Smooth muscle cell (in vitro differentiated cells): ENCODE data around the gene CDC14B. TPM values are rescaled to one million over a fixed set of nuclear protein-coding genes. Genes with fewer than 3 reads are reported as not detected.

Source experiments
- DNase-seq: peaks from one replicate; lab custom pipeline; 2025; ENCODE audit not compliant: unreplicated experiment; lab: John Stamatoyannopoulos, UW
- H2AFZ ChIP-seq: fragments of 200-600 bp; sonication (generic); 2 replicates; pipeline ENCODE4 v1.6.0; 2016; ENCODE audit warnings: antibody characterized with exemption, low read depth, mild to moderate bottlenecking
- H3F3A ChIP-seq: fragments of 200-600 bp; sonication (generic); 2 replicates; pipeline ENCODE4 v1.6.0; 2017; ENCODE audit warnings: antibody characterized with exemption, low read depth
- H3K27ac ChIP-seq: fragments of 200-600 bp; sonication (generic); 2 replicates; pipeline ENCODE4 v1.5.1; 2016; ENCODE audit warnings: low read depth, mild to moderate bottlenecking
- H3K27me3 ChIP-seq: fragments of 200-600 bp; sonication (generic); 2 replicates; pipeline ENCODE4 v1.6.1; 2016; ENCODE audit warnings: low read depth, mild to moderate bottlenecking
- H3K36me3 ChIP-seq: fragments of 200-600 bp; sonication (generic); 2 replicates; pipeline ENCODE4 v1.5.1; 2016; ENCODE audit warnings: low read depth
- H3K4me1 ChIP-seq: fragments of 200-600 bp; sonication (generic); 2 replicates; pipeline ENCODE4 v1.5.1; 2016; ENCODE audit warnings: low read depth
- H3K4me2 ChIP-seq: fragments of 200-600 bp; sonication (generic); 2 replicates; pipeline ENCODE4 v1.6.0; 2016; ENCODE audit warnings: mild to moderate bottlenecking
- H3K4me3 ChIP-seq: fragments of 200-600 bp; sonication (generic); 2 replicates; pipeline ENCODE4 v1.5.1; 2016; ENCODE audit warnings: mild to moderate bottlenecking
- H3K79me2 ChIP-seq: fragments of 200-600 bp; sonication (generic); 2 replicates; pipeline ENCODE4 v1.6.0; 2016; ENCODE audit warnings: low read depth, mild to moderate bottlenecking
- H3K9ac ChIP-seq: fragments of 200-600 bp; sonication (generic); 2 replicates; pipeline ENCODE4 v1.6.0; 2016; ENCODE audit warnings: low read depth
- H3K9me3 ChIP-seq: fragments of 200-600 bp; sonication (generic); replicated peaks from 2 replicates; pipeline ENCODE4 v1.5.1; 2016; ENCODE audit warnings: low read depth
- H4K20me1 ChIP-seq: fragments of 200-600 bp; sonication (generic); 2 replicates; pipeline ENCODE4 v1.6.0; 2016; ENCODE audit warnings: low read depth
- CTCF ChIP-seq: fragments of 200-600 bp; sonication (generic); IDR thresholded peaks from 2 replicates; pipeline ENCODE4 v1.5.1; 2017; ENCODE audit warnings: borderline replicate concordance, mild to moderate bottlenecking, antibody characterized with exemption; ENCODE audit not compliant: insufficient read depth, poor library complexity, severe bottlenecking
- WGBS: methylation state at CpG from one replicate; pipeline ENCODE4 v1.1.7; 2016; ENCODE audit warnings: low lambda C conversion rate; 5-methylcytosine and 5-hydroxymethylcytosine counted together
- polyA plus RNA-seq: library from polyadenylated mRNA; unstranded; fragments of >200 nt; fragmentation: Nextera tagmentation; extraction: Ambion mirVana; gene quantifications from 2 replicates; pipeline ENCODE4 v1.2.1, GENCODE V29; 2016
- total RNA-seq: library from RNA; depleted of rRNA; stranded (reverse); fragments of >200 nt; gene quantifications from 2 replicates; pipeline ENCODE4 v1.2.3, GENCODE V29; 2014

The CDC14B gene
- total and polyA plus RNA-seq, 2 experiments from 2014 or later, result 5.7 to 16.0 TPM

GRCh38 chr9:96487949-96488348 is 131.7 kb downstream of the CDC14B start:
- no peak for DNase-seq
- Histone ChIP-seq H3K36me3 (no peaks in the 10 kb centered on the region), H3K4me2 (peak overlapping the region; percentile 22), H3K27me3 (no peaks in the 10 kb centered on the region), H4K20me1 (no peaks in the 10 kb centered on the region), H3K9me3 (no peaks in the 10 kb centered on the region), H3K9ac (no peak overlapping the region), H3K27ac (no peak overlapping the region), H3K4me3 (no peak overlapping the region), H2AFZ (no peak overlapping the region), H3K4me1 (no peaks in the 10 kb centered on the region), H3K79me2 (no peaks in the 10 kb centered on the region), H3F3A (peaks cover 21% of the 10 kb centered on the region)
- WGBS, result 81% methylated on average over 10 of the region's 10 CpGs
- TF ChIP-seq CTCF, result no peak

GRCh38 chr9:96487029-96487396 is 132.6 kb downstream of the CDC14B start:
- Histone ChIP-seq H3K27ac (peak overlapping the region; percentile 16), H3K9me3 (no peaks in the 10 kb centered on the region), H3K4me2 (peak overlapping the region; percentile 32), H3F3A (peaks cover 21% of the 10 kb centered on the region), H3K79me2 (no peaks in the 10 kb centered on the region), H3K4me3 (no peak overlapping the region), H4K20me1 (no peaks in the 10 kb centered on the region), H3K27me3 (no peaks in the 10 kb centered on the region), H2AFZ (no peak overlapping the region), H3K4me1 (no peaks in the 10 kb centered on the region), H3K36me3 (no peaks in the 10 kb centered on the region), H3K9ac (no peak overlapping the region)
- 49% methylated on average over 1 of the region's 1 CpG for WGBS
- DNase-seq, result no peak
- TF ChIP-seq CTCF, result no peak

- peaks cover 18% of the 10 kb centered on the region for H3F3A ChIP-seq
- no peaks in the 10 kb centered on the region for H3K4me1 ChIP-seq
- H3K36me3 ChIP-seq, result no peaks in the 10 kb centered on the region
- no peak overlapping the region for H2AFZ ChIP-seq
- no peak for TF ChIP-seq CTCF
- no peaks in the 10 kb centered on the region for H3K79me2 ChIP-seq
- no peaks in the 10 kb centered on the region for H4K20me1 ChIP-seq
- 69% methylated on average over 7 of the region's 7 CpGs for WGBS
- H3K4me2 ChIP-seq, result peak overlapping the region; percentile 32
- no peaks in the 10 kb centered on the region for H3K9me3 ChIP-seq
- peak overlapping the region; percentile 43 for H3K27ac ChIP-seq
- no peak for DNase-seq
- H3K27me3 ChIP-seq, result no peaks in the 10 kb centered on the region
- no peak overlapping the region for H3K9ac ChIP-seq
- no peak overlapping the region for H3K4me3 ChIP-seq
Observed at GRCh38 chr9:96486386-96487028, 133.1 kb downstream of the CDC14B start.

GRCh38 chr9:96485280-96485679 is 134.4 kb downstream of the CDC14B start:
- no peak overlapping the region for H3K9ac ChIP-seq
- no peaks in the 10 kb centered on the region for H3K36me3 ChIP-seq
- DNase-seq, result no peak
- H3K27ac ChIP-seq, result peak overlapping the region; percentile 43
- no peak overlapping the region for H2AFZ ChIP-seq
- no peak for TF ChIP-seq CTCF
- no peak overlapping the region for H3K4me2 ChIP-seq
- no peaks in the 10 kb centered on the region for H3K9me3 ChIP-seq
- H3K4me1 ChIP-seq, result no peaks in the 10 kb centered on the region
- 96% methylated on average over 16 of the region's 16 CpGs for WGBS
- no peaks in the 10 kb centered on the region for H3K79me2 ChIP-seq
- H3K27me3 ChIP-seq, result no peaks in the 10 kb centered on the region
- peaks cover 9% of the 10 kb centered on the region for H3F3A ChIP-seq
- H3K4me3 ChIP-seq, result no peak overlapping the region
- no peaks in the 10 kb centered on the region for H4K20me1 ChIP-seq
